HEK293 (cell line): ENCODE measurements around the gene ROR2.

ENCODE experiments used
- CTCF ChIA-PET: fragments of 350-600 bp; formaldehyde crosslinking; extraction: SDS; loops from one replicate; lab custom pipeline; 2021; ENCODE audit warnings: antibody characterized with exemption; lab: Yijun Ruan, JAX
- POLR2A ChIA-PET: fragments of 300-600 bp; formaldehyde crosslinking; extraction: SDS; loops from one replicate; lab custom pipeline; 2020; ENCODE audit warnings: antibody characterized with exemption, inconsistent platforms; lab: Yijun Ruan, JAX
- H3K27ac ChIP-seq: fragments of 200-500 bp; sonication (Bioruptor generic); 2 replicates; pipeline ENCODE4 v1.5.1; 2014; ENCODE audit warnings: low read depth, low read length, control low read depth, inconsistent platforms; ENCODE audit errors: extremely low read depth
- H3K36me3 ChIP-seq, 2 experiments: fragments of 200-500 bp in 1 of 2; sonication (Bioruptor generic) in 1 of 2; 1 replicate in 1 of 2; 2 replicates in 1 of 2; pipeline ENCODE4 v1.5.1; 2014 to 2017; ENCODE audit warnings: inconsistent platforms in 2 of 2, low read length in 2 of 2; ENCODE audit not compliant: control insufficient read depth in 2 of 2, insufficient read depth in 1 of 2
- H3K4me1 ChIP-seq: fragments of 200-500 bp; sonication (Bioruptor generic); 2 replicates; pipeline ENCODE4 v1.5.1; 2014; ENCODE audit warnings: mild to moderate bottlenecking, low read length, inconsistent platforms; ENCODE audit not compliant: control insufficient read depth, insufficient read depth
- H3K4me3 ChIP-seq: 2 replicates; pipeline ENCODE4 v1.5.1; 2011; ENCODE audit warnings: low read depth, mild to moderate bottlenecking, control low read depth, low read length, moderate library complexity
- H3K9me3 ChIP-seq: fragments of 200-500 bp; sonication (Bioruptor generic); 2 replicates; pipeline ENCODE4 v1.5.1; 2014; ENCODE audit warnings: low read depth, low read length, inconsistent platforms; ENCODE audit not compliant: control insufficient read depth, insufficient read depth
- EGR2 ChIP-seq: fragments of 450-650 bp; formaldehyde crosslinking; IDR thresholded peaks from 2 replicates; pipeline ENCODE4 v1.5.1; 2016; ENCODE audit warnings: low read depth, missing biosample characterization, missing genetic modification characterization
- GLIS1 ChIP-seq: fragments of 450-650 bp; formaldehyde crosslinking; IDR thresholded peaks from 2 replicates; pipeline ENCODE4 v1.5.1; 2016; ENCODE audit warnings: missing biosample characterization, missing genetic modification characterization
- KLF7 ChIP-seq: fragments of 450-650 bp; formaldehyde crosslinking; IDR thresholded peaks from 2 replicates; pipeline ENCODE4 v1.5.1; 2016; ENCODE audit warnings: missing biosample characterization, missing genetic modification characterization, borderline replicate concordance
- ZBTB1 ChIP-seq: fragments of 450-650 bp; formaldehyde crosslinking; IDR thresholded peaks from 2 replicates; pipeline ENCODE4 v1.5.1; 2016; ENCODE audit warnings: missing biosample characterization, missing genetic modification characterization
- ZBTB8A ChIP-seq: fragments of 450-650 bp; formaldehyde crosslinking; IDR thresholded peaks from 2 replicates; pipeline ENCODE4 v1.5.1; 2016; ENCODE audit warnings: missing biosample characterization, missing genetic modification characterization
- ZFP3 ChIP-seq: fragments of 450-650 bp; formaldehyde crosslinking; IDR thresholded peaks from 2 replicates; pipeline ENCODE4 v1.5.1; 2016; ENCODE audit warnings: low read depth, missing biosample characterization, missing genetic modification characterization
- ZNF132 ChIP-seq: fragments of 450-650 bp; formaldehyde crosslinking; IDR thresholded peaks from 2 replicates; pipeline ENCODE4 v1.5.1; 2017; ENCODE audit warnings: missing biosample characterization, missing genetic modification characterization, borderline replicate concordance
- ZNF169 ChIP-seq: fragments of 450-650 bp; formaldehyde crosslinking; IDR thresholded peaks from 2 replicates; pipeline ENCODE4 v1.5.1; 2016; ENCODE audit warnings: missing biosample characterization, missing genetic modification characterization
- ZNF202 ChIP-seq: fragments of 450-650 bp; formaldehyde crosslinking; IDR thresholded peaks from 2 replicates; pipeline ENCODE4 v1.5.1; 2016; ENCODE audit warnings: missing biosample characterization, missing genetic modification characterization, borderline replicate concordance
- ZNF211 ChIP-seq: fragments of 450-650 bp; formaldehyde crosslinking; IDR thresholded peaks from 2 replicates; pipeline ENCODE4 v1.5.1; 2016; ENCODE audit warnings: low read depth, missing biosample characterization, missing genetic modification characterization
- ZNF223 ChIP-seq: fragments of 450-650 bp; formaldehyde crosslinking; IDR thresholded peaks from 2 replicates; pipeline ENCODE4 v1.5.1; 2016; ENCODE audit warnings: missing biosample characterization, missing genetic modification characterization
- ZNF302 ChIP-seq: fragments of 450-650 bp; formaldehyde crosslinking; IDR thresholded peaks from 2 replicates; pipeline ENCODE4 v1.5.1; 2016; ENCODE audit warnings: missing biosample characterization, missing genetic modification characterization, low read depth
- ZNF311 ChIP-seq: fragments of 450-650 bp; formaldehyde crosslinking; IDR thresholded peaks from 2 replicates; pipeline ENCODE4 v1.5.1; 2017; ENCODE audit warnings: missing biosample characterization, missing genetic modification characterization, borderline replicate concordance
- ZNF600 ChIP-seq: fragments of 450-650 bp; formaldehyde crosslinking; IDR thresholded peaks from 2 replicates; pipeline ENCODE4 v1.5.1; 2016; ENCODE audit warnings: missing biosample characterization, missing genetic modification characterization
- ZNF677 ChIP-seq: fragments of 450-650 bp; IDR thresholded peaks from 2 replicates; pipeline ENCODE4 v1.5.0; 2018; ENCODE audit warnings: missing biosample characterization, mild to moderate bottlenecking, missing genetic modification characterization, moderate library complexity
- ZNF701 ChIP-seq: fragments of 450-650 bp; formaldehyde crosslinking; IDR thresholded peaks from 2 replicates; pipeline ENCODE4 v1.5.1; 2016; ENCODE audit warnings: missing biosample characterization, missing genetic modification characterization
- ZNF707 ChIP-seq: fragments of 450-650 bp; formaldehyde crosslinking; IDR thresholded peaks from 2 replicates; pipeline ENCODE4 v1.5.1; 2016; ENCODE audit warnings: missing biosample characterization, missing genetic modification characterization
- ZNF776 ChIP-seq: fragments of 450-650 bp; formaldehyde crosslinking; IDR thresholded peaks from 2 replicates; pipeline ENCODE4 v1.5.0; 2017; ENCODE audit warnings: missing biosample characterization, missing genetic modification characterization, borderline replicate concordance
- ZNF843 ChIP-seq: fragments of 450-650 bp; formaldehyde crosslinking; IDR thresholded peaks from 2 replicates; pipeline ENCODE4 v1.5.1; 2016; ENCODE audit warnings: missing biosample characterization, missing genetic modification characterization
- ZSCAN16 ChIP-seq: fragments of 450-650 bp; formaldehyde crosslinking; IDR thresholded peaks from 2 replicates; pipeline ENCODE4 v1.5.1; 2016; ENCODE audit warnings: missing biosample characterization, missing genetic modification characterization
- TF ChIP-seq, protein P1 (sequence below): fragments of 450-650 bp; formaldehyde crosslinking; IDR thresholded peaks from 2 replicates; pipeline ENCODE4 v1.5.1; 2017; ENCODE audit warnings: missing biosample characterization, missing genetic modification characterization
- TF ChIP-seq, protein P2 (sequence below): fragments of 450-650 bp; formaldehyde crosslinking; IDR thresholded peaks from 2 replicates; pipeline ENCODE4 v1.5.1; 2017; ENCODE audit warnings: missing biosample characterization, missing genetic modification characterization
- TF ChIP-seq, protein P3 (sequence below): fragments of 450-650 bp; formaldehyde crosslinking; IDR thresholded peaks from 2 replicates; pipeline ENCODE4 v1.5.1; 2016; ENCODE audit warnings: missing biosample characterization, missing genetic modification characterization
- TF ChIP-seq, protein P4 (sequence below): fragments of 450-650 bp; formaldehyde crosslinking; IDR thresholded peaks from 2 replicates; pipeline ENCODE4 v1.5.1; 2016; ENCODE audit warnings: missing biosample characterization, missing genetic modification characterization
- TF ChIP-seq, protein P5 (sequence below): fragments of 450-650 bp; formaldehyde crosslinking; IDR thresholded peaks from 2 replicates; pipeline ENCODE4 v1.5.1; 2017; ENCODE audit warnings: missing biosample characterization, missing genetic modification characterization

The ROR2 gene

DNA sequence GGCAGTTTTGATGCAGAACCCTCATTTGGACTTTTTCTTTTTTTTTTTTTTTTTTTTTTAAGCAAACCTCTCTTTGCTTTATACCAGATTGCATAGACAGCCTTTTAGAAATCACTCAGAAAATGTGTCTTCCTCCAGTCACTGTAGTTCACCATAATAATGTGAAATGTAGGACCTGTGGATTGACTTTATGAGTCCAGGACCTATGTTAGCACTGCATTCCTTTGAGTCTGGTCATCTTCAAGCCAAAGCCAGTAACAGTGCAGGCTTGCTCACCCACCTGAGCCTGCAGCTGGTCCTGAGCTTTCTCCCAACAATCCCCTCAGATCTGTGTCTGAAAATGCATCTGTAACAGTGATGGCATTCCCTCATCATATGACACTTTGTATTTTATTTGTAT is 415.7 kb downstream of the ROR2 start:
- CTCF ChIA-PET, result no interaction called here
- TF ChIP-seq ZNF211 (tag by site-specific recombination), result no peak
- no peak for TF ChIP-seq ZNF311 (tag by site-specific recombination)
- TF ChIP-seq ZNF132, result no peak
- TF ChIP-seq, protein P1, sequence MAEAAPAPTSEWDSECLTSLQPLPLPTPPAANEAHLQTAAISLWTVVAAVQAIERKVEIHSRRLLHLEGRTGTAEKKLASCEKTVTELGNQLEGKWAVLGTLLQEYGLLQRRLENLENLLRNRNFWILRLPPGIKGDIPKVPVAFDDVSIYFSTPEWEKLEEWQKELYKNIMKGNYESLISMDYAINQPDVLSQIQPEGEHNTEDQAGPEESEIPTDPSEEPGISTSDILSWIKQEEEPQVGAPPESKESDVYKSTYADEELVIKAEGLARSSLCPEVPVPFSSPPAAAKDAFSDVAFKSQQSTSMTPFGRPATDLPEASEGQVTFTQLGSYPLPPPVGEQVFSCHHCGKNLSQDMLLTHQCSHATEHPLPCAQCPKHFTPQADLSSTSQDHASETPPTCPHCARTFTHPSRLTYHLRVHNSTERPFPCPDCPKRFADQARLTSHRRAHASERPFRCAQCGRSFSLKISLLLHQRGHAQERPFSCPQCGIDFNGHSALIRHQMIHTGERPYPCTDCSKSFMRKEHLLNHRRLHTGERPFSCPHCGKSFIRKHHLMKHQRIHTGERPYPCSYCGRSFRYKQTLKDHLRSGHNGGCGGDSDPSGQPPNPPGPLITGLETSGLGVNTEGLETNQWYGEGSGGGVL, result no peak
- TF ChIP-seq, protein P2, sequence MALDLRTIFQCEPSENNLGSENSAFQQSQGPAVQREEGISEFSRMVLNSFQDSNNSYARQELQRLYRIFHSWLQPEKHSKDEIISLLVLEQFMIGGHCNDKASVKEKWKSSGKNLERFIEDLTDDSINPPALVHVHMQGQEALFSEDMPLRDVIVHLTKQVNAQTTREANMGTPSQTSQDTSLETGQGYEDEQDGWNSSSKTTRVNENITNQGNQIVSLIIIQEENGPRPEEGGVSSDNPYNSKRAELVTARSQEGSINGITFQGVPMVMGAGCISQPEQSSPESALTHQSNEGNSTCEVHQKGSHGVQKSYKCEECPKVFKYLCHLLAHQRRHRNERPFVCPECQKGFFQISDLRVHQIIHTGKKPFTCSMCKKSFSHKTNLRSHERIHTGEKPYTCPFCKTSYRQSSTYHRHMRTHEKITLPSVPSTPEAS (tag by site-specific recombination), result no peak
- no peak for TF ChIP-seq ZFP3 (tag by site-specific recombination)
- TF ChIP-seq, protein P3, sequence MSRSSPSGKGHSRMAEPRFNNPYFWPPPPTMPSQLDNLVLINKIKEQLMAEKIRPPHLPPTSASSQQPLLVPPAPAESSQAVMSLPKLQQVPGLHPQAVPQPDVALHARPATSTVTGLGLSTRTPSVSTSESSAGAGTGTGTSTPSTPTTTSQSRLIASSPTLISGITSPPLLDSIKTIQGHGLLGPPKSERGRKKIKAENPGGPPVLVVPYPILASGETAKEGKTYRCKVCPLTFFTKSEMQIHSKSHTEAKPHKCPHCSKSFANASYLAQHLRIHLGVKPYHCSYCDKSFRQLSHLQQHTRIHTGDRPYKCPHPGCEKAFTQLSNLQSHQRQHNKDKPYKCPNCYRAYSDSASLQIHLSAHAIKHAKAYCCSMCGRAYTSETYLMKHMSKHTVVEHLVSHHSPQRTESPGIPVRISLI (tag by site-specific recombination), result no peak
- no peak for TF ChIP-seq ZBTB8A (tag by site-specific recombination)
- no peak for TF ChIP-seq ZNF707
- TF ChIP-seq, all 188 proteins: peak for 0
- Histone ChIP-seq H3K36me3 (no peaks in the 10 kb centered on the region), H3K9me3 (no peaks in the 10 kb centered on the region), H3K4me3 (no peak overlapping the region), H3K27ac (no peak overlapping the region), H3K4me1 (peaks cover 3% of the 10 kb centered on the region; the same call in 1 of the 2 replicates)
- POLR2A ChIA-PET, result interaction anchor here (0.7 kb wide), 1 partner anchor 164 kb away, joined by 7 read pairs; no protein-coding TSS in a partner anchor

DNA sequence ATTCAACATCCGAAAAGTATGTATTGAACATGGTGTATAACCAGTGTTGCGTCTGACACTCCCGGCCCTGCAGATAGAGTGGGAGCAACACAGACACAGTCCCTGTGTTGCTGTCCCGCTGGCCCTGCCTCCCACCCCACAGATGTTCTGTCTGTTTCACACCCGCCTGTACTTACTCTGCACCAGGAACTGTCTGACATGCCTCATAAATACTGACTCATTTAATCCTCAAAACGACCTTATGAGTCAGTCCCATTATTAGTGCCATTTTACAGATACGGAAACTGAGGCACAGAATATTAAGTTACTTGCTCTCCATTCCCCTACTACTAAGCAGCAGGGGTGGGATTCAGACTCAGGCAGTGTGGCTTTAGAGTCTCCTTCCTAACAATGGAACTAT is 416.6 kb downstream of the ROR2 start:
- POLR2A ChIA-PET, result no interaction called here
- no peaks in the 10 kb centered on the region for H3K36me3 ChIP-seq
- H3K27ac ChIP-seq, result no peak overlapping the region
- H3K4me1 ChIP-seq, result peaks cover 3% of the 10 kb centered on the region; the same call in 1 of the 2 replicates
- CTCF ChIA-PET, result no interaction called here
- no peaks in the 10 kb centered on the region for H3K9me3 ChIP-seq
- no peak overlapping the region for H3K4me3 ChIP-seq
- TF ChIP-seq ZNF600, result no peak
- no peak for TF ChIP-seq ZNF677
- no peak for TF ChIP-seq ZBTB1 (tag by site-specific recombination)
- TF ChIP-seq KLF7, result no peak
- TF ChIP-seq, protein P4, sequence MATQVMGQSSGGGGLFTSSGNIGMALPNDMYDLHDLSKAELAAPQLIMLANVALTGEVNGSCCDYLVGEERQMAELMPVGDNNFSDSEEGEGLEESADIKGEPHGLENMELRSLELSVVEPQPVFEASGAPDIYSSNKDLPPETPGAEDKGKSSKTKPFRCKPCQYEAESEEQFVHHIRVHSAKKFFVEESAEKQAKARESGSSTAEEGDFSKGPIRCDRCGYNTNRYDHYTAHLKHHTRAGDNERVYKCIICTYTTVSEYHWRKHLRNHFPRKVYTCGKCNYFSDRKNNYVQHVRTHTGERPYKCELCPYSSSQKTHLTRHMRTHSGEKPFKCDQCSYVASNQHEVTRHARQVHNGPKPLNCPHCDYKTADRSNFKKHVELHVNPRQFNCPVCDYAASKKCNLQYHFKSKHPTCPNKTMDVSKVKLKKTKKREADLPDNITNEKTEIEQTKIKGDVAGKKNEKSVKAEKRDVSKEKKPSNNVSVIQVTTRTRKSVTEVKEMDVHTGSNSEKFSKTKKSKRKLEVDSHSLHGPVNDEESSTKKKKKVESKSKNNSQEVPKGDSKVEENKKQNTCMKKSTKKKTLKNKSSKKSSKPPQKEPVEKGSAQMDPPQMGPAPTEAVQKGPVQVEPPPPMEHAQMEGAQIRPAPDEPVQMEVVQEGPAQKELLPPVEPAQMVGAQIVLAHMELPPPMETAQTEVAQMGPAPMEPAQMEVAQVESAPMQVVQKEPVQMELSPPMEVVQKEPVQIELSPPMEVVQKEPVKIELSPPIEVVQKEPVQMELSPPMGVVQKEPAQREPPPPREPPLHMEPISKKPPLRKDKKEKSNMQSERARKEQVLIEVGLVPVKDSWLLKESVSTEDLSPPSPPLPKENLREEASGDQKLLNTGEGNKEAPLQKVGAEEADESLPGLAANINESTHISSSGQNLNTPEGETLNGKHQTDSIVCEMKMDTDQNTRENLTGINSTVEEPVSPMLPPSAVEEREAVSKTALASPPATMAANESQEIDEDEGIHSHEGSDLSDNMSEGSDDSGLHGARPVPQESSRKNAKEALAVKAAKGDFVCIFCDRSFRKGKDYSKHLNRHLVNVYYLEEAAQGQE (tag by site-specific recombination), result no peak
- TF ChIP-seq ZNF701 (tag by site-specific recombination), result no peak
- no peak for TF ChIP-seq ZSCAN16 (tag by site-specific recombination)
- TF ChIP-seq ZNF202 (tag by site-specific recombination), result no peak
- TF ChIP-seq ZNF169 (tag by site-specific recombination), result no peak
- no peak for TF ChIP-seq ZNF843 (tag by site-specific recombination)
- TF ChIP-seq EGR2 (tag by site-specific recombination), result no peak
- TF ChIP-seq ZNF776 (tag by site-specific recombination), result no peak
- TF ChIP-seq ZNF302 (tag by site-specific recombination), result no peak
- TF ChIP-seq, protein P5, sequence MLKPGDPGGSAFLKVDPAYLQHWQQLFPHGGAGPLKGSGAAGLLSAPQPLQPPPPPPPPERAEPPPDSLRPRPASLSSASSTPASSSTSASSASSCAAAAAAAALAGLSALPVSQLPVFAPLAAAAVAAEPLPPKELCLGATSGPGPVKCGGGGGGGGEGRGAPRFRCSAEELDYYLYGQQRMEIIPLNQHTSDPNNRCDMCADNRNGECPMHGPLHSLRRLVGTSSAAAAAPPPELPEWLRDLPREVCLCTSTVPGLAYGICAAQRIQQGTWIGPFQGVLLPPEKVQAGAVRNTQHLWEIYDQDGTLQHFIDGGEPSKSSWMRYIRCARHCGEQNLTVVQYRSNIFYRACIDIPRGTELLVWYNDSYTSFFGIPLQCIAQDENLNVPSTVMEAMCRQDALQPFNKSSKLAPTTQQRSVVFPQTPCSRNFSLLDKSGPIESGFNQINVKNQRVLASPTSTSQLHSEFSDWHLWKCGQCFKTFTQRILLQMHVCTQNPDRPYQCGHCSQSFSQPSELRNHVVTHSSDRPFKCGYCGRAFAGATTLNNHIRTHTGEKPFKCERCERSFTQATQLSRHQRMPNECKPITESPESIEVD, result no peak
- TF ChIP-seq GLIS1 (tag by site-specific recombination), result no peak
- no peak for TF ChIP-seq ZNF223
